ENCODE results near the gene CGB1.

- TF ChIP-seq CTCF (IDR thresholded peaks at IDR 0.05; ENCODE audit: borderline replicate concordance, extremely low read depth, low read length, poor library complexity, severe bottlenecking): no peak
- no peak for TF ChIP-seq EZH2 (IDR thresholded peaks at IDR 0.05; ENCODE audit: borderline replicate concordance, low read depth, low read length, severe bottlenecking)
Observed at GRCh38 chr19:49061000-49061399, 24.3 kb upstream of the CGB1 start.

All from DND-41 (cell line).